ENCODE data around the gene CCT4.

GRCh38 chr2:61900281-61900680 is 11.8 kb upstream of the CCT4 start:
- no peak for TF ChIP-seq CTCF (conservative IDR thresholded peaks at IDR 0.05)
- no peak for TF ChIP-seq EZH2 (IDR thresholded peaks at IDR 0.05; ENCODE audit: low read depth)
